ENCODE data around the gene ARHGAP28.

DNA sequence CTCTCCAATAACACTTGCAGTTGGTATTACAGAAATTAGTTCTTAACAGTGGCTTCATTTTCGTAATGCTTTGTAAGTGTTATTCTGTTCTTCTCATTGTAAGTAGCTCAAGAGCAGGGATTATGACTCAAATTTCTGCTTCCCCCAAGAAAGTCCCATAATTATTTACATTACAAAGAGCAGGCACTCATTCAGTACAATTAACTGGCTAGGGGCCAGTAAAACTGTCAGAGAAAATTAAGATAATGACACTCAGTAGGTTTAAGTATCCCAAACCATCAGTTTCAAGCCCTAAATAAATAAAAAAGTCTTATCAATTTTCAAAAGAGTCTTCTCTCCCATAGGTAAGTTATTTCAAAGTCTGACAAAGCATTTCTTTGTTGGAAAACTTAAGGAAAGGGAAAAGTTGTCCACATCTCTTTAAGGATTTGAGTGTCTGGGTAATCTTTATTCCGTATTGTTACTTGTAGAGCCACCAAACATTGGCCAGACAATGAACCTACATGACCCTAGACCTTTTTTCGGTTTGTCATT lies 137.1 kb downstream of the ARHGAP28 start:
- TF ChIP-seq TAF1 (IDR thresholded peaks at IDR 0.05; ENCODE audit: low read depth) (no peak), MAX (IDR thresholded peaks at IDR 0.05) (no peak), TEAD4 (IDR thresholded peaks at IDR 0.05) (no peak), RAD21 (IDR thresholded peaks at IDR 0.05; ENCODE audit: low read depth) (no peak), EGR1 (IDR thresholded peaks at IDR 0.05) (no peak), REST (IDR thresholded peaks at IDR 0.05; ENCODE audit: low read depth) (no peak), CREB1 (IDR thresholded peaks at IDR 0.05; ENCODE audit: low read depth) (no peak), EP300 (IDR thresholded peaks at IDR 0.05; ENCODE audit: borderline replicate concordance) (no peak)
